ENCODE measurements around the gene SIT1. TPM values are rescaled to one million over a fixed set of nuclear protein-coding genes. Genes with fewer than 3 reads are reported as not detected.

The SIT1 gene
- total and polyA plus RNA-seq, 3 donors from 2014 or later = 0.43 to 1.6 TPM; not detected in 1

GRCh38 chr9:35687972-35688557, 37.3 kb upstream of the SIT1 start:
- peak overlapping the region in 1 of 2 donors; percentile 77 for H3K4me3 ChIP-seq

GRCh38 chr9:35687306-35687705, 36.6 kb upstream of the SIT1 start:
- no peak overlapping the region for H3K4me3 ChIP-seq
- 54 to 75% methylated on average over 2 of the region's 2 CpGs for WGBS, 2 donors
- DNase-seq = no peak
- no peaks in the 10 kb centered on the region for H3K36me3 ChIP-seq (ENCODE audit: low read depth, missing control alignments)
- intact Hi-C loops (cut with DNase I; ENCODE audit: low total_unique reads) = no loop called here
- H3K9me3 ChIP-seq = no peaks in the 10 kb centered on the region
- TF ChIP-seq POLR2A (IDR thresholded peaks at IDR 0.05) (no peak), CTCF (IDR thresholded peaks at IDR 0.05) (no peak)
- H3K27me3 ChIP-seq = no peaks in the 10 kb centered on the region
- H3K27ac ChIP-seq = peak overlapping the region; percentile 35 to 93
- H3K4me1 ChIP-seq = peaks cover 17% of the 10 kb centered on the region

More at GRCh38 chr9:35687972-35688557, 37.3 kb upstream of the SIT1 start:
- 50 to 64% methylated on average over 2 of the region's 2 CpGs for WGBS, 2 donors
- Histone ChIP-seq H3K36me3 (ENCODE audit: low read depth, missing control alignments) (no peaks in the 10 kb centered on the region), H3K9me3 (no peaks in the 10 kb centered on the region), H3K4me1 (peaks cover 17% of the 10 kb centered on the region), H3K27me3 (no peaks in the 10 kb centered on the region), H3K27ac (peak overlapping the region; percentile 39 to 93)
- intact Hi-C loops (cut with DNase I; ENCODE audit: low total_unique reads) = no loop called here
- DNase-seq = no peak
- no peak for TF ChIP-seq CTCF (IDR thresholded peaks at IDR 0.05)
- no peak for TF ChIP-seq POLR2A (IDR thresholded peaks at IDR 0.05)

- H3K9me3 ChIP-seq = no peaks in the 10 kb centered on the region
- H3K4me1 ChIP-seq = peaks cover 14% of the 10 kb centered on the region
- H3K4me3 ChIP-seq = no peak overlapping the region
- H3K27me3 ChIP-seq = no peaks in the 10 kb centered on the region
- intact Hi-C loops (cut with DNase I; ENCODE audit: low total_unique reads) = no loop called here
- TF ChIP-seq POLR2A (IDR thresholded peaks at IDR 0.05) (no peak), CTCF (IDR thresholded peaks at IDR 0.05) (no peak)
- H3K27ac ChIP-seq = peak overlapping the region; percentile 35 to 93
- 59 to 60% methylated on average over 8 to 11 of the region's 11 CpGs for WGBS, 2 donors
- DNase-seq = no peak
- H3K36me3 ChIP-seq (ENCODE audit: low read depth, missing control alignments) = no peaks in the 10 kb centered on the region
These were observed 35.8 kb upstream of the SIT1 start for GRCh38 chr9:35686222-35687203.

- intact Hi-C loops (cut with DNase I; ENCODE audit: low total_unique reads) = no loop called here
- Histone ChIP-seq H3K9me3 (no peaks in the 10 kb centered on the region), H3K4me3 (no peak overlapping the region), H3K36me3 (ENCODE audit: low read depth, missing control alignments) (no peaks in the 10 kb centered on the region), H3K4me1 (peaks cover 10% of the 10 kb centered on the region), H3K27ac (no peak overlapping the region), H3K27me3 (no peaks in the 10 kb centered on the region)
- no peak for DNase-seq
- TF ChIP-seq POLR2A (IDR thresholded peaks at IDR 0.05) = no peak
- TF ChIP-seq CTCF (IDR thresholded peaks at IDR 0.05) = no peak
- 63 to 65% methylated on average over 6 to 13 of the region's 13 CpGs for WGBS, 2 donors
These were observed 34.8 kb upstream of the SIT1 start for GRCh38 chr9:35685506-35685905.

Measured in testis (tissue), 3 donors.